Inflammatory macrophage treated with lipopolysaccharide for 4 hours (primary cell): ENCODE measurements around the gene RNASEH2A.
"Not testable (repeated sequence)": the region's sequence is repeated elsewhere in the genome, so short reads cannot be mapped to it uniquely, and the experiment has no call there.

Experiments used
- DNase-seq: peaks from one replicate; pipeline ENCODE4 v3.0.0-alpha.2; 2020

The RNASEH2A gene

GRCh38 chr19:12794196-12794941 lies 12.0 kb upstream of the RNASEH2A start:
- DNase-seq: no peak

- DNase-seq: no peak
These were observed 11.4 kb upstream of the RNASEH2A start for GRCh38 chr19:12794971-12795381.

- peak; percentile 77 for DNase-seq
These were observed 10.0 kb upstream of the RNASEH2A start for GRCh38 chr19:12796146-12797071.

GRCh38 chr19:12797141-12797587 lies 9.2 kb upstream of the RNASEH2A start:
- no peak for DNase-seq

- not testable (repeated sequence) for DNase-seq
These were observed 8.8 kb upstream of the RNASEH2A start for GRCh38 chr19:12797607-12798006.

GRCh38 chr19:12799742-12800465 lies 6.5 kb upstream of the RNASEH2A start:
- no peak for DNase-seq

- DNase-seq: peak; percentile 60
These were observed 6.0 kb upstream of the RNASEH2A start for GRCh38 chr19:12800466-12800770.

GRCh38 chr19:12800923-12801465 lies 5.4 kb upstream of the RNASEH2A start:
- no peak for DNase-seq

GRCh38 chr19:12801466-12802266 lies 4.7 kb upstream of the RNASEH2A start, which contains the start of the genes PRDX2 and THSD8:
PRDX2 (minus strand) TSS chr19:12801800; CDS start chr19:12801261, 539 bp downstream.
THSD8 (plus strand) TSS chr19:12802069; CDS start chr19:12802072, 3 bp downstream.
- DNase-seq: no peak

GRCh38 chr19:12802267-12803106 lies 3.9 kb upstream of the RNASEH2A start:
- no peak for DNase-seq

- no peak for DNase-seq
These were observed 2.3 kb upstream of the RNASEH2A start for GRCh38 chr19:12804051-12804450.

GRCh38 chr19:12815088-12815487 lies 8.7 kb downstream of the RNASEH2A start:
- DNase-seq: no peak

GRCh38 chr19:12817188-12817587 lies 10.8 kb downstream of the RNASEH2A start:
- not testable (repeated sequence) for DNase-seq

- not testable (repeated sequence) for DNase-seq
These were observed 11.4 kb downstream of the RNASEH2A start for GRCh38 chr19:12817810-12818209.

- DNase-seq: no peak
These were observed 15.4 kb downstream of the RNASEH2A start for GRCh38 chr19:12821761-12822160.

- no peak for DNase-seq
These were observed 19.1 kb downstream of the RNASEH2A start for GRCh38 chr19:12825254-12826131.

- DNase-seq: no peak
These were observed 22.1 kb downstream of the RNASEH2A start for GRCh38 chr19:12828494-12828893.

GRCh38 chr19:12833418-12833737 lies 27.0 kb downstream of the RNASEH2A start:
- no peak for DNase-seq

GRCh38 chr19:12833738-12834565 lies 27.6 kb downstream of the RNASEH2A start:
- DNase-seq: peak; percentile 9
